Type B pancreatic cell (in vitro differentiated cells): Measurements from ENCODE around the gene CCBE1. TPM values are rescaled to one million over a fixed set of nuclear protein-coding genes. Genes with fewer than 3 reads are reported as not detected.

Source experiments
- DNase-seq: peaks from one replicate; pipeline ENCODE4 v3.0.0; 2021; ENCODE audit warnings: mixed read lengths; ENCODE audit not compliant: unreplicated experiment; ENCODE audit errors: extremely low spot score
- H3K27ac Mint-ChIP-seq: 2 replicates; pipeline ENCODE4 v1.8.0; 2021; ENCODE audit warnings: mild to moderate bottlenecking, mixed read lengths
- H3K27me3 Mint-ChIP-seq: 2 replicates; pipeline ENCODE4 v1.8.0; 2021; ENCODE audit warnings: mixed read lengths
- H3K36me3 Mint-ChIP-seq: 2 replicates; pipeline ENCODE4 v1.8.0; 2021; ENCODE audit warnings: mixed read lengths
- H3K4me1 Mint-ChIP-seq: one replicate; pipeline ENCODE4 v1.8.0; 2021; ENCODE audit warnings: mixed read lengths; ENCODE audit not compliant: unreplicated experiment
- H3K4me3 Mint-ChIP-seq: 2 replicates; pipeline ENCODE4 v1.8.0; 2021; ENCODE audit warnings: mild to moderate bottlenecking, mixed read lengths
- H3K9me3 Mint-ChIP-seq: 2 replicates; pipeline ENCODE4 v1.8.0; 2021; ENCODE audit warnings: mixed read lengths
- CTCF ChIP-seq: fragments of 200-600 bp; sonication (generic); conservative IDR thresholded peaks from 2 replicates; pipeline ENCODE4 v1.5.0; 2021; ENCODE audit warnings: antibody characterized with exemption, mild to moderate bottlenecking
- total RNA-seq: library from RNA; stranded (reverse); gene quantifications from 2 replicates; pipeline ENCODE4 v1.2.1, GENCODE V29; 2021; ENCODE audit warnings: low replicate concordance

Gene CCBE1
- total RNA-seq, 1 donor from 2014 or later, result 51.3 TPM

- peaks cover 77% of the 10 kb centered on the region for H3K4me1 Mint-ChIP-seq
- H3K9me3 Mint-ChIP-seq, result peaks cover 4% of the 10 kb centered on the region
- H3K36me3 Mint-ChIP-seq, result peaks cover 4% of the 10 kb centered on the region
- no peak for TF ChIP-seq CTCF
- no peak overlapping the region for H3K4me3 Mint-ChIP-seq
- H3K27me3 Mint-ChIP-seq, result peaks cover 14% of the 10 kb centered on the region
- no peak overlapping the region for H3K27ac Mint-ChIP-seq
- no peak for DNase-seq
Measured at GRCh38 chr18:59619816-59620215, 77.4 kb downstream of the CCBE1 start.

GRCh38 chr18:59617468-59617932 lies 79.7 kb downstream of the CCBE1 start:
- no peak for DNase-seq
- H3K27me3 Mint-ChIP-seq, result peaks cover 17% of the 10 kb centered on the region
- H3K9me3 Mint-ChIP-seq, result peaks cover 7% of the 10 kb centered on the region
- H3K4me1 Mint-ChIP-seq, result peaks cover 71% of the 10 kb centered on the region
- H3K4me3 Mint-ChIP-seq, result peak overlapping the region; percentile 50
- no peak for TF ChIP-seq CTCF
- H3K27ac Mint-ChIP-seq, result peak overlapping the region; percentile 60
- H3K36me3 Mint-ChIP-seq, result peaks cover 4% of the 10 kb centered on the region

- H3K36me3 Mint-ChIP-seq, result no peaks in the 10 kb centered on the region
- H3K27me3 Mint-ChIP-seq, result peaks cover 17% of the 10 kb centered on the region
- peak overlapping the region; percentile 24 for H3K4me3 Mint-ChIP-seq
- TF ChIP-seq CTCF, result no peak
- no peak for DNase-seq
- peaks cover 68% of the 10 kb centered on the region for H3K4me1 Mint-ChIP-seq
- H3K9me3 Mint-ChIP-seq, result peaks cover 7% of the 10 kb centered on the region
- peak overlapping the region; percentile 60 for H3K27ac Mint-ChIP-seq
Measured at GRCh38 chr18:59616501-59616900, 80.7 kb downstream of the CCBE1 start.

- Mint-ChIP-seq H3K36me3 (peaks cover 6% of the 10 kb centered on the region), H3K9me3 (peaks cover 11% of the 10 kb centered on the region), H3K27me3 (peaks cover 13% of the 10 kb centered on the region), H3K4me3 (no peak overlapping the region), H3K27ac (no peak overlapping the region), H3K4me1 (peaks cover 54% of the 10 kb centered on the region)
- no peak for DNase-seq
- no peak for TF ChIP-seq CTCF
Measured at GRCh38 chr18:59613903-59614302, 83.3 kb downstream of the CCBE1 start.

- Mint-ChIP-seq H3K27ac (no peak overlapping the region), H3K27me3 (peaks cover 13% of the 10 kb centered on the region), H3K9me3 (peaks cover 12% of the 10 kb centered on the region), H3K4me3 (peak overlapping the region; percentile 10), H3K4me1 (peaks cover 49% of the 10 kb centered on the region), H3K36me3 (peaks cover 9% of the 10 kb centered on the region)
- no peak for TF ChIP-seq CTCF
- no peak for DNase-seq
Measured at GRCh38 chr18:59612381-59612780, 84.8 kb downstream of the CCBE1 start.
